ENCODE data around the gene TACC3. TPM values are rescaled to one million over a fixed set of nuclear protein-coding genes. Genes with fewer than 3 reads are reported as not detected.

Gene TACC3
- total and polyA plus RNA-seq, 12 donors: 2.3 to 16.2 (median 4.8) TPM

- Histone ChIP-seq H3K4me3 (no peak overlapping the region), H3K27me3 (no peaks in the 10 kb centered on the region), H3K9me3 (peaks cover 0 to 22% (median 9%) of the 10 kb centered on the region in 11 donors), H3K36me3 (peaks cover 0 to 93% (median 22%) of the 10 kb centered on the region in 9 donors), H3K27ac (no peak overlapping the region), H3K4me1 (peaks cover 0 to 9% (median 0%) of the 10 kb centered on the region in 9 donors)
- WGBS, 2 donors: 92 to 93% methylated on average over 17 of the region's 17 CpGs
- no peak for TF ChIP-seq CTCF (IDR thresholded peaks at IDR 0.05)
- ATAC-seq: no peak
- intact Hi-C loops (cut with DNase I): no loop called here
- DNase-seq: no peak
Measured at GRCh38 chr4:1741208-1741607, 19.9 kb downstream of the TACC3 start.

GRCh38 chr4:1743551-1743950 is 22.2 kb downstream of the TACC3 start:
- ATAC-seq: no peak
- H3K4me3 ChIP-seq: no peak overlapping the region
- H3K36me3 ChIP-seq: peaks cover 0 to 69% (median 4%) of the 10 kb centered on the region in 9 donors
- no peak overlapping the region for H3K27ac ChIP-seq
- TF ChIP-seq CTCF (IDR thresholded peaks at IDR 0.05): no peak
- DNase-seq: no peak
- H3K4me1 ChIP-seq: peaks cover 0 to 13% (median 3%) of the 10 kb centered on the region in 9 donors
- intact Hi-C loops (cut with DNase I): no loop called here
- whole genome bisulfite sequencing, 2 donors: 86 to 97% methylated on average over 12 of the region's 12 CpGs
- H3K9me3 ChIP-seq: peaks cover 0 to 8% (median under 1%) of the 10 kb centered on the region in 11 donors
- H3K27me3 ChIP-seq: peaks cover 0 to 10% (median 5%) of the 10 kb centered on the region in 7 donors

- DNase-seq: no peak
- Histone ChIP-seq H3K9me3 (peaks cover 0 to 4% (median 0%) of the 10 kb centered on the region in 11 donors), H3K27ac (no peak overlapping the region), H3K4me1 (peaks cover 0 to 15% (median 4%) of the 10 kb centered on the region in 9 donors), H3K4me3 (no peak overlapping the region), H3K27me3 (peaks cover 0 to 11% (median 7%) of the 10 kb centered on the region in 7 donors), H3K36me3 (peaks cover 0 to 65% (median 4%) of the 10 kb centered on the region in 9 donors)
- no peak for ATAC-seq
- TF ChIP-seq CTCF (IDR thresholded peaks at IDR 0.05): no peak
- intact Hi-C loops (cut with DNase I): no loop called here
- WGBS, 2 donors: 96 to 97% methylated on average over 6 of the region's 6 CpGs
Measured at GRCh38 chr4:1743975-1744374, 22.7 kb downstream of the TACC3 start.

GRCh38 chr4:1744552-1744951 is 23.2 kb downstream of the TACC3 start:
- H3K4me3 ChIP-seq: no peak overlapping the region
- WGBS, 2 donors: 94 to 95% methylated on average over 14 of the region's 14 CpGs

More at GRCh38 chr4:1744552-1744951, 23.2 kb downstream of the TACC3 start:
- peaks cover 0 to 15% (median 4%) of the 10 kb centered on the region in 9 donors for H3K4me1 ChIP-seq
- peaks cover 0 to 11% (median 7%) of the 10 kb centered on the region in 7 donors for H3K27me3 ChIP-seq
- ATAC-seq: no peak
- intact Hi-C loops (cut with DNase I): no loop called here
- no peaks in the 10 kb centered on the region for H3K9me3 ChIP-seq
- DNase-seq: no peak
- TF ChIP-seq CTCF (IDR thresholded peaks at IDR 0.05): no peak
- H3K27ac ChIP-seq: no peak overlapping the region
- peaks cover 0 to 60% (median 4%) of the 10 kb centered on the region in 9 donors for H3K36me3 ChIP-seq

Data from heart right ventricle (tissue), 16 donors.